NCI-H510A treated with DMSO at 0.1 percent for 48 hours (cell line): Measurements from ENCODE around the gene IL17RD.

Source experiments
- DNase-seq: peaks from one replicate; lab custom pipeline; 2025; lab: John Stamatoyannopoulos, UW

Gene IL17RD

GRCh38 chr3:57158813-57159738 lies 6.1 kb downstream of the IL17RD start:
- DNase-seq = no peak

- no peak for DNase-seq
These were observed 6.8 kb downstream of the IL17RD start for GRCh38 chr3:57158325-57158724.

GRCh38 chr3:57157545-57157944 lies 7.6 kb downstream of the IL17RD start:
- DNase-seq = no peak

GRCh38 chr3:57155310-57155643 lies 9.9 kb downstream of the IL17RD start:
- no peak for DNase-seq

GRCh38 chr3:57154470-57155309 lies 10.5 kb downstream of the IL17RD start:
- DNase-seq = no peak

- no peak for DNase-seq
These were observed 12.7 kb downstream of the IL17RD start for GRCh38 chr3:57152151-57153143.

GRCh38 chr3:57151749-57152148 lies 13.4 kb downstream of the IL17RD start:
- no peak for DNase-seq

GRCh38 chr3:57151021-57151449 lies 14.1 kb downstream of the IL17RD start:
- no peak for DNase-seq

GRCh38 chr3:57150113-57150581 lies 15.0 kb downstream of the IL17RD start:
- DNase-seq = no peak

GRCh38 chr3:57147071-57147470 lies 18.1 kb downstream of the IL17RD start:
- no peak for DNase-seq

GRCh38 chr3:57145852-57146251 lies 19.3 kb downstream of the IL17RD start:
- DNase-seq = no peak

- DNase-seq = no peak
These were observed 20.2 kb downstream of the IL17RD start for GRCh38 chr3:57144952-57145351.

- no peak for DNase-seq
These were observed 21.2 kb downstream of the IL17RD start for GRCh38 chr3:57143886-57144459.

- DNase-seq = no peak
These were observed 22.8 kb downstream of the IL17RD start for GRCh38 chr3:57142411-57142723.

GRCh38 chr3:57141719-57142410 lies 23.3 kb downstream of the IL17RD start:
- no peak for DNase-seq

- DNase-seq = no peak
These were observed 24.3 kb downstream of the IL17RD start for GRCh38 chr3:57140894-57141293.

- DNase-seq = no peak
These were observed 29.0 kb downstream of the IL17RD start for GRCh38 chr3:57135964-57136719.

- DNase-seq = no peak
These were observed 32.0 kb downstream of the IL17RD start for GRCh38 chr3:57133157-57133556.

- DNase-seq = no peak
These were observed 32.5 kb downstream of the IL17RD start for GRCh38 chr3:57132674-57133073.

- no peak for DNase-seq
These were observed 34.0 kb downstream of the IL17RD start for GRCh38 chr3:57131210-57131588.
